GM23248 (cell line): ENCODE measurements around the gene ABCD1.

Source experiments
- EZH2 ChIP-seq: fragments of 200-600 bp; sonication (generic); IDR thresholded peaks from 2 replicates; pipeline ENCODE4 v1.6.1; 2018; ENCODE audit warnings: antibody characterized with exemption, mild to moderate bottlenecking; ENCODE audit not compliant: insufficient read depth, poor library complexity, severe bottlenecking
- EZH2phosphoT487 ChIP-seq: fragments of 200-600 bp; sonication (generic); IDR thresholded peaks from 2 replicates; pipeline ENCODE4 v1.6.1; 2018; ENCODE audit warnings: antibody characterized with exemption, moderate library complexity, mild to moderate bottlenecking, low read depth; ENCODE audit not compliant: insufficient read depth

DNA sequence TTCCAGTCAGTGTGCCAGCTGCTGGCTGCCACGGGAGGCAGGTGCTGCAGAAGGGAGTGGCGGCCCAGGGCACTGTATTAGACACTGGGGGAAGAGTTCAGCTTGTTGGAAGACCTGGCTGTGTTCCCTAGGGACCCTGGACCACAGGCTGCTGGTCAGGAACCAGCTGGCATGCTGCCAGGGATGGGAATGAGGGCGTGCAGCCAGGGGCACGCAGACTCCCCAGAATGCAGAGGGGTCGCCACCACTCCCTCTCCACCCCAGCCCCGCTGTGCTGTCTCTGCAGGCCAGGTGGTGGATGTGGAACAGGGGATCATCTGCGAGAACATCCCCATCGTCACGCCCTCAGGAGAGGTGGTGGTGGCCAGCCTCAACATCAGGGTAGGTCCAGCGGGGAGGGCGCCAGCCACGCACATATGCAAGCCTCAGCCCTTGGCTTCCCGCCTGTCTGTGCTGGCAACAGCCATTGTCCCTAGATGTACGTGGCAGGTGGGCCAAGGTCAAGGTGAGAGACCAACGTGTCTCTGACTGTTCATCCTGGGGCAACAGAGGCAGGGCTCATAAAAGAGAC lies 12.3 kb downstream of the ABCD1 start:
- TF ChIP-seq EZH2phosphoT487 (no peak), EZH2 (no peak)
